Fibroblast of the aortic adventitia (primary cell): ENCODE results near the gene RYR3. TPM values are rescaled to one million over a fixed set of nuclear protein-coding genes. Genes with fewer than 3 reads are reported as not detected.

ENCODE experiments used
- DNase-seq: peaks from one replicate; pipeline ENCODE4 v3.0.0-alpha.2; 2010; ENCODE audit warnings: low read depth
- H3K4me3 ChIP-seq: 2 replicates; pipeline ENCODE4 v1.5.1; 2011; ENCODE audit warnings: low read depth, mild to moderate bottlenecking, control low read depth, low read length, moderate library complexity
- total RNA-seq: library from RNA; depleted of rRNA; stranded (reverse); fragments of >200 nt; gene quantifications from 2 replicates; pipeline ENCODE4 v1.2.3, GENCODE V29; 2012; ENCODE audit warnings: low replicate concordance
- TF ChIP-seq, protein P1 (sequence below): IDR thresholded peaks from 2 replicates; pipeline ENCODE4 v1.5.1; 2011; ENCODE audit warnings: mild to moderate bottlenecking, low read length, control low read depth, inconsistent platforms; ENCODE audit not compliant: insufficient read depth

Gene RYR3
- total RNA-seq, 1 donor: not detected

DNA sequence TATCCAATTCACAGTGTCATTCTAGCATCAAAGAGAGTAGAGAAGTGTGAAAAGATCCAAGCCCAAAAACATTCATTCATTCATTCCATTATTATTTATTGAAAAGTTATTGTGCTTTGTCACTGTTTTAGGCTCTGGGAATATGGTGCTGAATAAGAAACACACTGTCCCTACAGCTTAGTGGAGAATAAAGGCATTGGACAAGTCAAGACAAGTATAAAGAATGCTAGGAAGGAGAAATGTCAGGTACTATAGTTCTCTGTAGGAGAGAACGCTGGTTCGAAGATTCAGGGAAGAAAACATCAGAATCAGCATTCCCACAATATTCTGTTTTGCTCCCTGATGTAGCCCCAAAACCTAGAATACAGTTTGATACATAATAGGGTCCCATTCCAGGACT, 528.8 kb downstream of the RYR3 start:
- TF ChIP-seq, protein P1, sequence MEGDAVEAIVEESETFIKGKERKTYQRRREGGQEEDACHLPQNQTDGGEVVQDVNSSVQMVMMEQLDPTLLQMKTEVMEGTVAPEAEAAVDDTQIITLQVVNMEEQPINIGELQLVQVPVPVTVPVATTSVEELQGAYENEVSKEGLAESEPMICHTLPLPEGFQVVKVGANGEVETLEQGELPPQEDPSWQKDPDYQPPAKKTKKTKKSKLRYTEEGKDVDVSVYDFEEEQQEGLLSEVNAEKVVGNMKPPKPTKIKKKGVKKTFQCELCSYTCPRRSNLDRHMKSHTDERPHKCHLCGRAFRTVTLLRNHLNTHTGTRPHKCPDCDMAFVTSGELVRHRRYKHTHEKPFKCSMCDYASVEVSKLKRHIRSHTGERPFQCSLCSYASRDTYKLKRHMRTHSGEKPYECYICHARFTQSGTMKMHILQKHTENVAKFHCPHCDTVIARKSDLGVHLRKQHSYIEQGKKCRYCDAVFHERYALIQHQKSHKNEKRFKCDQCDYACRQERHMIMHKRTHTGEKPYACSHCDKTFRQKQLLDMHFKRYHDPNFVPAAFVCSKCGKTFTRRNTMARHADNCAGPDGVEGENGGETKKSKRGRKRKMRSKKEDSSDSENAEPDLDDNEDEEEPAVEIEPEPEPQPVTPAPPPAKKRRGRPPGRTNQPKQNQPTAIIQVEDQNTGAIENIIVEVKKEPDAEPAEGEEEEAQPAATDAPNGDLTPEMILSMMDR: no peak
- H3K4me3 ChIP-seq: no peak overlapping the region
- DNase-seq: no peak

GRCh38 chr15:33840615-33841014, 529.8 kb downstream of the RYR3 start:
- TF ChIP-seq, protein P1: no peak
- no peak for DNase-seq
- H3K4me3 ChIP-seq: no peak overlapping the region

- no peak overlapping the region for H3K4me3 ChIP-seq
- TF ChIP-seq, protein P1: no peak
- DNase-seq: no peak
Measured at GRCh38 chr15:33844186-33844585, 533.4 kb downstream of the RYR3 start.

DNA sequence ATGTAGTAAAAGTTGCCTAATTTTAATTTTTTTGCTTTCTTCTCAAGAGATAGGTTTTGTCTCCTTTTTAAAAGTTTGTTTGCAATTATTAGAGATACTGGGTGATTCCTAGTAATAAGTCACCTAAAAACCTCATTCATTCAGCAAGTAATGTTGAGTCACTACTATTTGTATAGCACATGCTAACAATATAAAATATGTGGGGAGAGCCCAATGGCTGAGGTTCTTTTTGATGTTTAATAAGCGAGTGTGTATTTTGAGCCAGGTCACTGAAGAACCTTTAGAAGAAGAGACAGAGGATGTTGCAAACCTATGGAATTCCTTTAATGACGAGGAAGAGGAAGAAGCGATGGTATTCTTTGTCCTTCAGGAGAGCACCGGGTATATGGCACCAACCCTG, 533.8 kb downstream of the RYR3 start:
- TF ChIP-seq, protein P1: no peak
- DNase-seq: no peak
- H3K4me3 ChIP-seq: no peak overlapping the region

GRCh38 chr15:33846142-33846541, 535.4 kb downstream of the RYR3 start:
- no peak for DNase-seq
- no peak overlapping the region for H3K4me3 ChIP-seq
- TF ChIP-seq, protein P1: no peak

DNA sequence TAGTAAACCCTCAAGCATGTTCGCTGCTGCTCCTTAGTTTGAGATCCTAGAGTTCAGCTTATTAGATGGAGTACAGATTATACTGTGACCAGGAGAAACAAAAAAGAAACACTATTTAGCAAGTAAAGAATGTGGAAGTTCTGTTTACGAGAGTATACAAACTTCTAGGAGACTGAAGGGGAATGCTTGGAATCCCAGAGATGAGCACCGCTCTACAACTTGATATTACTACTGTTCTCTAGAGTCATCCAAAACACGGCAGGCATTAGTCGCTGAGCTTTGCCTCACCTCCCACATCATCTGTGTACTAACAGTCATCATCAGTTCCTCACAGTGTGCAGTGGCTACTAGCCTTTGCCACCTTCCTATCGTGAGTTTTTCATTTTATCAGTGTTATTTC, 536.1 kb downstream of the RYR3 start:
- TF ChIP-seq, protein P1: no peak
- H3K4me3 ChIP-seq: no peak overlapping the region
- DNase-seq: no peak

DNA sequence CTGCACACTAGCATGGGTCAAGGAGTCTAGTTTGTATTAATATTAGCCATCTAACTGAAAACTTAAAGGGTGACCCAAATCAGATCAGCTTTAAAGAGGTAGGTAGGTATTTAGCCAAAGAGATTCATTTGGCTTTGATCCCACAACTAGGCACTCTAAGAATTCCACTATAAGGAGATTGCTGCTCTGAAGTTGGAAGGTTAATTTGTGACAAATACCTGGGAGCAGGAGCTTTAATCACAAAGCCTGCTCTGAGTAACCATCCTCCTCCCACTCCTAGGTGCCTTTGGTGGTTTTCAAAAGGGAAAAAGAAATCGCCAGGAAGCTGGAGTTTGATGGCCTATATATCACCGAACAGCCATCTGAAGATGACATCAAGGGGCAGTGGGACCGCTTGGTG, 537.2 kb downstream of the RYR3 start:
- TF ChIP-seq, protein P1: no peak
- DNase-seq: no peak
- no peak overlapping the region for H3K4me3 ChIP-seq
